Testis (tissue), 3 donors: ENCODE data around the gene DNAL1. TPM values are rescaled to one million over a fixed set of nuclear protein-coding genes. Genes with fewer than 3 reads are reported as not detected.

Source experiments
- DNase-seq: peaks from one replicate; pipeline ENCODE4 v3.0.0-alpha.2; 2019
- H3K27ac ChIP-seq, 2 donors: fragments of 200-600 bp; sonication (generic); one replicate each; pipeline ENCODE4 v1.5.1; 2019
- H3K27me3 ChIP-seq: fragments of 200-600 bp; sonication (generic); one replicate; pipeline ENCODE4 v1.5.1; 2019
- H3K36me3 ChIP-seq: fragments of 200-600 bp; sonication (generic); one replicate; pipeline ENCODE4 v1.5.1; 2017; ENCODE audit warnings: low read depth; ENCODE audit errors: missing control alignments
- H3K4me1 ChIP-seq: fragments of 200-600 bp; sonication (generic); one replicate; pipeline ENCODE4 v1.5.1; 2019
- H3K4me3 ChIP-seq, 2 donors: fragments of 200-600 bp; sonication (generic); one replicate each; pipeline ENCODE4 v1.5.1; 2017 to 2019
- H3K9me3 ChIP-seq: fragments of 200-600 bp; sonication (generic); one replicate; pipeline ENCODE4 v1.5.1; 2017
- CTCF ChIP-seq, 3 experiments: fragments of 450-650 bp in 2 of 3; fragments of 200-600 bp in 1 of 3; sonication (generic) in 1 of 3; IDR thresholded peaks; one replicate each; pipeline ENCODE4 v1.5.1; 2016 to 2019; ENCODE audit warnings: antibody characterized with exemption in 3 of 3, mild to moderate bottlenecking in 2 of 3, moderate library complexity in 1 of 3
- POLR2A ChIP-seq: fragments of 450-650 bp; IDR thresholded peaks from one replicate; pipeline ENCODE4 v1.6.1; 2017; ENCODE audit warnings: antibody characterized with exemption, mild to moderate bottlenecking, moderate library complexity
- WGBS, 2 donors: methylation state at CpG; one replicate each; pipeline ENCODE4 v1.1.5; 2018; 5-methylcytosine and 5-hydroxymethylcytosine counted together
- intact Hi-C: fragments of 100-400 bp; cut with DNase I; formaldehyde crosslinking; loops from one replicate; pipeline ENCODE4 v1.15.1; 2023; ENCODE audit warnings: low total_unique reads
- polyA plus RNA-seq: library from polyadenylated mRNA; stranded (reverse); fragments of 350-450 nt; fragmentation: Illumina TruSeq; extraction: RNeasy Lipid Tissue Mini Kit (QIAGEN cat#74804); gene quantifications from one replicate; pipeline ENCODE4 v1.2.3, GENCODE V29; 2014; ENCODE audit warnings: low read depth, low replicate concordance; ENCODE audit not compliant: insufficient read depth
- total RNA-seq, 2 donors: library from RNA; depleted of rRNA; stranded (reverse); fragments of >200 nt; gene quantifications; one replicate each; pipeline ENCODE4 v1.2.3, GENCODE V29; 2016

The DNAL1 gene
- total and polyA plus RNA-seq, 3 donors from 2014 or later, result 14.6 to 136 (median 19.0) TPM

- no peak for TF ChIP-seq CTCF (IDR thresholded peaks at IDR 0.05)
- no peak for TF ChIP-seq POLR2A
- no peaks in the 10 kb centered on the region for H3K36me3 ChIP-seq
- H3K4me1 ChIP-seq, result peaks cover 37% of the 10 kb centered on the region
Measured at GRCh38 chr14:73732006-73732405, 87.2 kb downstream of the DNAL1 start.

GRCh38 chr14:73736842-73737241, 92.1 kb downstream of the DNAL1 start:
- no peak for TF ChIP-seq CTCF (IDR thresholded peaks at IDR 0.05)
- no peak for TF ChIP-seq POLR2A
- no peaks in the 10 kb centered on the region for H3K9me3 ChIP-seq
- 85 to 92% methylated on average over 13 of the region's 13 CpGs for WGBS, 2 donors
- intact Hi-C loops, result no loop called here
- H3K4me3 ChIP-seq, result no peak overlapping the region
- H3K36me3 ChIP-seq, result no peaks in the 10 kb centered on the region
- peaks cover 28% of the 10 kb centered on the region for H3K4me1 ChIP-seq
- no peak for DNase-seq
- no peak overlapping the region for H3K27ac ChIP-seq
- no peaks in the 10 kb centered on the region for H3K27me3 ChIP-seq

More at GRCh38 chr14:73732006-73732405, 87.2 kb downstream of the DNAL1 start:
- Histone ChIP-seq H3K27me3 (no peaks in the 10 kb centered on the region), H3K27ac (peak overlapping the region in 1 of 2 donors; percentile 8), H3K4me3 (no peak overlapping the region), H3K9me3 (no peaks in the 10 kb centered on the region)
- intact Hi-C loops, result no loop called here
- no peak for DNase-seq
- WGBS, 2 donors, result 59 to 68% methylated on average over 3 of the region's 3 CpGs

- DNase-seq, result no peak
Measured at GRCh38 chr14:73738518-73739173, 93.9 kb downstream of the DNAL1 start.

GRCh38 chr14:73739174-73739898, 94.5 kb downstream of the DNAL1 start:
- H3K27ac ChIP-seq, result no peak overlapping the region
- 83 to 88% methylated on average over 9 to 21 of the region's 21 CpGs for WGBS, 2 donors
- no peaks in the 10 kb centered on the region for H3K36me3 ChIP-seq
- H3K4me3 ChIP-seq, result no peak overlapping the region
- intact Hi-C loops, result no loop called here
- H3K27me3 ChIP-seq, result no peaks in the 10 kb centered on the region
- H3K4me1 ChIP-seq, result peaks cover 50% of the 10 kb centered on the region
- H3K9me3 ChIP-seq, result no peaks in the 10 kb centered on the region
- DNase-seq, result no peak
- TF ChIP-seq CTCF (IDR thresholded peaks at IDR 0.05) (no peak), POLR2A (no peak)

More at GRCh38 chr14:73738518-73739173, 93.9 kb downstream of the DNAL1 start:
- Histone ChIP-seq H3K9me3 (no peaks in the 10 kb centered on the region), H3K27me3 (no peaks in the 10 kb centered on the region), H3K4me1 (peaks cover 43% of the 10 kb centered on the region), H3K36me3 (no peaks in the 10 kb centered on the region), H3K27ac (no peak overlapping the region), H3K4me3 (no peak overlapping the region)
- WGBS, 2 donors, result 86 to 95% methylated on average over 11 to 15 of the region's 22 CpGs
- intact Hi-C loops, result no loop called here
- TF ChIP-seq CTCF (IDR thresholded peaks at IDR 0.05) (no peak), POLR2A (no peak)
